GM12865 (cell line): ENCODE data around the gene VN1R5.
"Not testable (repeated sequence)": the region's sequence is repeated elsewhere in the genome, so short reads cannot be mapped to it uniquely, and the experiment has no call there.

Experiments
- DNase-seq: peaks from one replicate; pipeline ENCODE4 v3.0.0; 2010; ENCODE audit warnings: low read depth
- H3K4me3 ChIP-seq: 2 replicates; pipeline ENCODE4 v1.5.1; 2011; ENCODE audit warnings: mild to moderate bottlenecking, low read depth, low read length, control low read depth
- TF ChIP-seq, protein P1 (sequence below): IDR thresholded peaks from 2 replicates; pipeline ENCODE4 v1.5.1; 2011; ENCODE audit warnings: low read length, control low read depth, low read depth, inconsistent platforms; ENCODE audit not compliant: insufficient read depth; ENCODE audit errors: missing control alignments

VN1R5 gene

GRCh38 chr1:247255772-247256171 is at the start of gene VN1R5:
TSS of gene VN1R5 (plus strand) at chr1:247256072.
- not testable (repeated sequence) for DNase-seq

DNA sequence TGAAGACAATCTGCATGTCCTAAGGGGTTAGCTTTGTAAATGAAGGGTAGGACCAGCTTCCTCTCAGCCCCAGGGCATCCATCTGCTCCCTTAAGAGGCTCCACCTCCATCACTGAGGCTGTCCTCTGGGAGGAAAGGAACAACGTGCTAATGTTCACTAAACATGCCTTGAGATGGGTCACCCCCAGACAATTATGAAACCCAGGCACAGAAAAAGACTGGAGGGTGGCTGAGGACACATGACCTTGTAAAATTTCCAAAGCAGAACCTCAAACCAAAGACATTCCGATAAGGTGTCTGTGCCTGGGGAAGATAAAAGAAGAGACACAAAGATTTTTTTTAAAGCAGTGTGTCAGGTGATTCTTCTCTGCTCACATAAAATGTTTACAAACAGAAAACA is 46.5 kb upstream of the VN1R5 start:
- no peak for DNase-seq
- peak overlapping the region; percentile 98 for H3K4me3 ChIP-seq
- TF ChIP-seq, protein P1, sequence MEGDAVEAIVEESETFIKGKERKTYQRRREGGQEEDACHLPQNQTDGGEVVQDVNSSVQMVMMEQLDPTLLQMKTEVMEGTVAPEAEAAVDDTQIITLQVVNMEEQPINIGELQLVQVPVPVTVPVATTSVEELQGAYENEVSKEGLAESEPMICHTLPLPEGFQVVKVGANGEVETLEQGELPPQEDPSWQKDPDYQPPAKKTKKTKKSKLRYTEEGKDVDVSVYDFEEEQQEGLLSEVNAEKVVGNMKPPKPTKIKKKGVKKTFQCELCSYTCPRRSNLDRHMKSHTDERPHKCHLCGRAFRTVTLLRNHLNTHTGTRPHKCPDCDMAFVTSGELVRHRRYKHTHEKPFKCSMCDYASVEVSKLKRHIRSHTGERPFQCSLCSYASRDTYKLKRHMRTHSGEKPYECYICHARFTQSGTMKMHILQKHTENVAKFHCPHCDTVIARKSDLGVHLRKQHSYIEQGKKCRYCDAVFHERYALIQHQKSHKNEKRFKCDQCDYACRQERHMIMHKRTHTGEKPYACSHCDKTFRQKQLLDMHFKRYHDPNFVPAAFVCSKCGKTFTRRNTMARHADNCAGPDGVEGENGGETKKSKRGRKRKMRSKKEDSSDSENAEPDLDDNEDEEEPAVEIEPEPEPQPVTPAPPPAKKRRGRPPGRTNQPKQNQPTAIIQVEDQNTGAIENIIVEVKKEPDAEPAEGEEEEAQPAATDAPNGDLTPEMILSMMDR = no peak

More at GRCh38 chr1:247255772-247256171, at the start of gene VN1R5:
- H3K4me3 ChIP-seq = not testable (repeated sequence)

DNA sequence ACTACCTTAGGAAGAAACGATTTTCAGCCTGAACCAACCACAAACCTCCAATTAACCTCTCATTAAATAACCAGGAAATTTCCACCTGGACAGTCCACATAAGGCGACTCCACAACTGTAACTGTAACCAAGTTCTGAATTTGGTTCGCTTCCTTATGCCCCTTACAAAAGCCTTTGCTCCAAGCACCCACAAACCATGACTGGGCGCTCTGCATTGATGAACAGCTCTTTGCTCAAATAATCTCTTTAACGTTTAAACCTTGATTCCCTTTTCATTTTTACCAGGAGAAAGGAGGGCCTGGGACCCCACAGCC is 45.9 kb upstream of the VN1R5 start:
- H3K4me3 ChIP-seq = peak overlapping the region; percentile 98
- TF ChIP-seq, protein P1 = no peak
- DNase-seq = no peak

DNA sequence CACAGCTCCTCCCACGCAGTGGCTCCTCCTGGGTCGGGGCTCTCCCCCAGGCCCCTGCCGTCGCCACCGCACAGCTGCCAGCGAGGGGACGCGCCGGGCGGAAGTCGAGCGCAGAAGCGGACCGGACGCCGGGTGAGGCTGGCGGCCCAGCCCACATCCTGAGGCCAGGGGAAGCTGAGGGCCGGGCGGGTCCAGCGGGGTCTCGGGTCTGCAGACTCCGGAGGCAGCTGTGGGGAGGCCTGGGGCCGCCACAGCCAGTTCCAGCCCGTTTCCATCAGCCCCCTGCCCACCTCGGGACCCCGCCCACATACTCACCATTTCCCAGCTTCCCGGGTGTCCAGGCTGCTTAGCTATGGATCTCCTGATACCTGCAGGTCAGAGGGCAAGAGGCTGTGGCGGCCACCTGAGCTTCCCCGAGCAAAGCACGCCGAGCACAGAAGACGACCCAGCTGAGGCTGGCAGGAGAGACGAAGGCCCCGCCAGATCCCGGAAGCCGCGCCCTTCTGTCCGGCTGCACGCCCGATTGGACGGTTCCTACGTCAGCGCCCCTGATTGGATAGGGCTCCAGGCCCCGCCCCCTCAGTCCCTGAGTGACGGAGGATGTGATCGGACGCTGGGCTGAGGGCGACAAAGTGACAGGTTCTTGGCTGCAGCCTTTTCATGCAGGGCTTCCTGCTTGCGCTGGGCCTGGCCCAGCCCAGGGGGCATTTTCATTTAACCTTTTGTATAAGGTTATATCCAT is 45.3 kb upstream of the VN1R5 start:
- DNase-seq = peak; percentile 98
- TF ChIP-seq, protein P1 = no peak
- H3K4me3 ChIP-seq = peak overlapping the region; percentile 98

GRCh38 chr1:247211339-247211738 is 44.5 kb upstream of the VN1R5 start:
- DNase-seq = peak; percentile 29
- H3K4me3 ChIP-seq = peak overlapping the region; percentile 98
- TF ChIP-seq, protein P1 = no peak

GRCh38 chr1:247212012-247212411 is 43.9 kb upstream of the VN1R5 start:
- no peak overlapping the region for H3K4me3 ChIP-seq
- DNase-seq = peak; percentile 92
- TF ChIP-seq, protein P1 = no peak

DNA sequence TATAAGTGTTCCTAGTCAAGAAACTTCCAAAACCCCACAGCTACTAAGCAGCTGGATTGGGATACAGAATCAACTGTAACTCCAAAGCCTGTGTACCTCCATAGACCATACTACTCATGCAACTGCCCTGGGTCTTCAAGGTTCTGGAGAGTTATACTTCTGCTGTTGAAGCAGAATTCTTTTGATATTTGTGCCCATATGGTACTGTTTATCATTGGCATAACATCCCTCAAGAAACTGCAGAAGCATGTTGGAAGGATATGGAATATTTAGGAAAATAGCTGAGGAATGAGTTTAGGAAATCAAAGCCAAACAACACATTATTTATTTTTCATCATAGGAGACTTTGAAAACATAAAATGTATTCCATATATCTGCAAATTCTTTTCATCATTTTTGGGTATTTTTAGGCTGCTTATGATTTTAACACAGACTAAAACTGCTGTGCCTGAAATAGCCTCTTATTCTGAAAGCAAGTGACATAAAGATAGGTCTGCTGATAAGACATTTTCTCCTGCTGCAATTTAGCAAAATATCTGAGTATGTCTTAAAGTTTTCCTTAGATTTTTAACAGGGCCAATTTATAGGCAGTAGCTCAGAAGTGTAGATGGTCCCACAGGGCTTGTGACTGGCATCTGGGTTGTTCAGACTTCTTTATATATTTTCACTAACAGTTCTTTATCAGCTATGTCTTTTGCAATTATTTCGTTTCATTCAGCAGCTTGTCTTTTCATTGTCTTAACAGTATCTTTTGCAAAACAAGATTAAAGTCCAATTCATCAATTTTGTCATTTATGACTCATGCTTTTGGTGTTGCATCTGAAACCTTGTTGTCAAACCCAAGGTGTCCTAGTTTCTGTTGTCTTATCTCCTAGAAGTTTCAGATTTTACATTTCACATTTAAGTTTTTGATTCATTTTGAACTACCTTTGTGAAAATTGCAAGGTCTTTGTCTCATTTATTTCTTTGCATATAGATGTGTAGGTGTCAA is 43.0 kb upstream of the VN1R5 start:
- no peak overlapping the region for H3K4me3 ChIP-seq
- DNase-seq = peak; percentile 64
- TF ChIP-seq, protein P1 = no peak
